NCI-H2107 (cell line): ENCODE results near the gene ASS1.
"Not testable (repeated sequence)": the region's sequence is repeated elsewhere in the genome, so short reads cannot be mapped to it uniquely, and the experiment has no call there.

ENCODE experiments used
- DNase-seq: peaks from one replicate; lab custom pipeline; 2025; lab: John Stamatoyannopoulos, UW

Gene ASS1

DNA sequence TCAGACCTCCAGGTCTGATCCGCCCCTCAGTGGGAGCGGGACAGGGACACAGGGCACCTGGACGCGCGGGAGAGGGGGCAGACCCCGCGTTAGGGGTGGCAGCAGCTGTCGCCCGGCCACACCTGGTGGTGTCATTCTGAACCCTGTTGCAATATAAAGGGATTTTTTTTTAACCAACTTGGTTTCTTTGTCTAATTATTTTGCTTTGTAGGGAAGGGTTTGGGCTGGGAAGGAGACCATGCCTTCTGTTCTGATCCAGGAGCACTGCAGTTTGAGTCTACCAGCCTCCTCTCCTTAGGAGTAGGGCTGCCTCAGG, 10.9 kb upstream of the ASS1 start:
- no peak for DNase-seq

DNA sequence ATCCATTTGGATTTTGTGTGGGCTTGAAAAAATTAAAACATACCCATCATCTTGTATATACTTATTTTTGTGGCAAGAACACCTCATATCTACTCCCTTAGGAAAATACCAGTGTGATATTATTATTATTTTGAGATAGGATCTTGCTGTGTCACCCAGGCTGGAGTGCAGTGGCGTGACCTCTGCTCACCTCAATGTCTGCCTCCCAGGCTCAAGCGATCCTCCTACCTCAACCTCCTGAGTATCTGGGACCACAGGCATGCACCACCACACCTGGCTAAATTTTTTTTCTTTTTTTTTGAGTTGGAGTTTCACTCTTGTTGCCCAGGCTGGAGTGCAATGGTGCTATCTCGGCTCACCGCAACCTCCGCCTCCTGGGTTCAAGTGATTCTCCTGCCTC, 10.1 kb upstream of the ASS1 start:
- DNase-seq: not testable (repeated sequence)

DNA sequence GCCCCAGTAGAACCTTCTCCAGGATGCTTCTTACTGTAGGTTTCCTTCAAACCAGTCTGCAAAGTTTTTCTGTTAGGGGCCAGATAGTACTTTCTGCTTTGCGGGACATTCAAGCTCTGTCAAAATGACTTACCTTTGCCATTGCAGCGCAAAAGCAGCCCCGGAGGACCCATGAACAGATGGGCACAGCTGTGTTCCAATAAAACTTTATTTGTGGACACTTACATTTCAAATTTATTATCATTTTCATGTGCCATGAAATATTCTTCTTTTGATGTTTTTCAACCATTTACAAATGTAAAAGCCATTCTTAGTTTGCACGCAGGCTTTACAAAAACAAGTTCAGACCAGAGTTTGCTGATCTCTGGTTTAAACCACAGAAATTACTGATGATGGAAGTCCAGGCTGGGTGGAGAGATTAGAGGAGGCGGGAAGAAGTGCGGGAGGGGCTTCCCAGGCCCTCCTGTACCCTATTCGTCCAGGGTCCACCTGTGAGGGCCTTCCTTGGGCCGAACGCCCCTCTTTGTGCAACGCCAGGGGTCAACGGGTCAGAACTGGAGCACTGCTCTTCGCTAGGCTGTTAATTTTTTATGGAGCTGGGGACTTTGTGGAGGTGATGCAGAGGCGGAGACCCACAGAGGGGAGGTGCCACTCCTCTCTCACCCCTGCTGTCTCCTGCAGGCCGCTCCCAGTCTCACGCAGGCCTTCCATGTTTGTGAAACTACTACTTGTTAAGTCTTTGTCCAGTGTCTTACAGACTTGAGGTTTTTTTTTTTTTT, 7.6 kb upstream of the ASS1 start:
- DNase-seq: no peak

DNA sequence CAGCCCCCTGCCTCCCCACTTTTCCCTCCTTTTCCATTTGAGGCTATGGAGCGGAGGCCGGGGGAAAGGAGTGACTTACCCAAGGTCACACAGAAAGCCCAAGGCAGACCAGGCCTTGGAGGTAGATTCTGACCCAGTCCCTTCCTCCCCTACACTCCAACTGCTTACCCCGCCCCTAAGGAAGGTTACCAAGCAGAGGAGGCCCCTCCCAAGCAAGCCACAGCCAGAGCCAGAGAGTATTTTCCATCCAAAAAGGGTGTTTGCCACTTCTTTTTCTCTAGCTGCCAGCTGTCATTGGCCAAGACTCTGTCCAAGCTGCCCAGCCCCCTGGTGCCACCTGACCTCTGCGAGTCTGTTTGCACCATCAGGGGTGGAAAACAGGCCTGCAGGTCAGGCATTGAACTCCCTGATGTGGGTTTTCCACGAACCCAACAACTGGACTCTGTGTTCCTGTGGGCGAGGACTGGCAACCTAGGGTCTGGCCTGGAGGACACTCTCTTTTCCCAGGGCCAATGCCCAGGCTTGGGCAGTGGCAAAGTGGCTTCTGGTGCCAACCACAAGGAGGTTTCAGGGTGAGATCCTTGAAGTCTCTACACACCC, 6.3 kb upstream of the ASS1 start:
- no peak for DNase-seq

DNA sequence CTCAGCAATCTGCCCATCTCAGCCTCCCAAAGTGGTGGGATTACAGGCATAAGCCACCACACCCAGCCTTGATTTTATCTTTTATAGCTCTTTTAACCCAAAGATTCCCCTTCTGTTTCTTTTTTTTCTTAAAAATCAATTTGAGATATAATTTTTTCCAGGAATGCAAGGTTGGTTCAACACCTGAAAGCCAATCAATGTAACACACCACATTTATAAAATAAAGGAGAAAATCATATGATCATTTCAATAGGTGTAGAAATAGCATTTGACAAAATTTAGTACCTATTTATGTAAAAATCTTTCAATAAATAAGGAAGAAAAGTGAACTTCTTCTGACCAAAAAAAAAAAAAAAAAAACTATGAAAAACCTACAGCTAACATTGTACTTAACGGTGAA, 3.7 kb upstream of the ASS1 start:
- DNase-seq: no peak

DNA sequence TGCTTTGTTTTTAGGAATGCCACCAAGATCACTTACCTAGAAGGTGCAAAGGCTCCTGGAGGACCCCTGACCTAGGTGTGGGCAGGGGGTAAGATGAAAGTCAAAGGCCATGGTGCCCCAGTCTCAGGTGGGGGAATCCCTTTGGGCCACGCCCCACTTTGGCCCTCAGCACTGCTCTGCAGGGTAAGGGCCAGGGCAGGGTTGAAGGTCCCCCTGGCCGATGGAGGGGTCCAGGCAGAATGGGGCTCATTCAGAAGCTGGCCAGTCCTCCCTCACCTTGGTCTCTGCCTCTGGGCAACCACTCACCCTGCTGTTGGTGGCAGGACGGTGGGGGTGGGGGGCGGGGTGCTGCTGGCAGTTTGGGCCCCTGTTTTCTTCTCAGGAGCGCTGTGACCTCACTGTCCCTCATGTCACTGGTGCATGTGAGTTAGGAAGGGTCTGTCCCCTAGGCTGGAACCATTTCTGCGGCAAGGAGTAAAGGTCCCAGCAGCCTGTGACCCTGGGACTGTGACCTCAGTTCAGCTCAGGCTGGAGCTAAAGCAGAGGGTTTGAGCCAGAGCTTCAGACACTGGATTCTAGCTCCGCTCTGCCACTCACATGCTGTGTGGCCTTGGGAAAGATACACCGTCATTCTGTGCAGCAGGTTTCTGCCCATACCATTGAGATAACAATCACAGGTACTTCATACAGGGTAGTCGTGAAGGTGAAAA, 1.9 kb upstream of the ASS1 start:
- DNase-seq: no peak

DNA sequence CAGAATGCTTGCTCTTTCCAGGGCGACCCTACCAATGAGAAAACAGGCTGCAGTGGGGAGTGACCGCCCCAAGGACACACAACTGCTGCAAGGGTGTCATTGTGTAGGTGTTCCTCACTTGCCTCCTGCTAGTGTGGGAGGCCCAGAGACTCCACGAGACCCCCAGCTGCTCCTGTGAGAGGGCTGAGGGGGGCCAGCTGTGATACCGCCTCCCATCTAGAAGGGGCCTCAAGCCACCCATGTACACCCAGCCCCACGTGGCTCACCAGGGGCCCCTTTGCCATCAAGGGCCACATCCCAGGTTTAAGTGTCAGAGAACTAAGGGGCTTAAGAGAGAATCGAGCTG, 1.3 kb upstream of the ASS1 start:
- DNase-seq: no peak

DNA sequence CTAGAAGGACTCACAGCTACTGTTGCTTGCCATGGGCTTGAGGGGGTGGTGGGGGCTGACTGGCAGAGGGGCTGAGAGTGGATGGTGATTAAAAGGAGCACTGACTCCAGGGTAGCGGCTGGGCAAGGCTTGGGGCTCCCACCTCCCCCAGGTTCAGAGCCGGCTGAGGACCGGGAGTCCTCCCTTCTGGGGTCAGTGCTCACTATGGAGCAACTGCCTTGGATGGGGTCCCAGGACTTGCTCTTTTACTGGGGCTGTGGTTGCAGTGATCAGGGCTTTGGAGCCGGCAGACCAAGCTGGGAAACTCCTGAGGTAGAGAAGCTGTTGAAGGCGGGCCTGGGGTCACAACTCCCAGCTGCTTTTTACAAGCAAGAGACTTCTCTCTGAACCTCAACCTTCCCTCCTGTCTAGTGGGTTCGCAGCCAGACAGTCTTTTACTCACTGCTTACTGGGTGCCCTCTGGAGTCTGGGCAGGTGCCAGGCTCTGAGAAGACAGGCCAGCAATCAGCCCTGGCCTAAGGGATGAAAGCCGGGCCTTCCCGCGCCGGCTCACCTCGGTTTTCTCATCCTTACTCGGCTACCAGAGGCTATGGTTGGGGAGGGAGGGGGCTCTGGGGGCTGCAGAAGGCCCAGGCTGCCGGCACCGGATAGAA, 795 bp upstream of the ASS1 start:
- no peak for DNase-seq

DNA sequence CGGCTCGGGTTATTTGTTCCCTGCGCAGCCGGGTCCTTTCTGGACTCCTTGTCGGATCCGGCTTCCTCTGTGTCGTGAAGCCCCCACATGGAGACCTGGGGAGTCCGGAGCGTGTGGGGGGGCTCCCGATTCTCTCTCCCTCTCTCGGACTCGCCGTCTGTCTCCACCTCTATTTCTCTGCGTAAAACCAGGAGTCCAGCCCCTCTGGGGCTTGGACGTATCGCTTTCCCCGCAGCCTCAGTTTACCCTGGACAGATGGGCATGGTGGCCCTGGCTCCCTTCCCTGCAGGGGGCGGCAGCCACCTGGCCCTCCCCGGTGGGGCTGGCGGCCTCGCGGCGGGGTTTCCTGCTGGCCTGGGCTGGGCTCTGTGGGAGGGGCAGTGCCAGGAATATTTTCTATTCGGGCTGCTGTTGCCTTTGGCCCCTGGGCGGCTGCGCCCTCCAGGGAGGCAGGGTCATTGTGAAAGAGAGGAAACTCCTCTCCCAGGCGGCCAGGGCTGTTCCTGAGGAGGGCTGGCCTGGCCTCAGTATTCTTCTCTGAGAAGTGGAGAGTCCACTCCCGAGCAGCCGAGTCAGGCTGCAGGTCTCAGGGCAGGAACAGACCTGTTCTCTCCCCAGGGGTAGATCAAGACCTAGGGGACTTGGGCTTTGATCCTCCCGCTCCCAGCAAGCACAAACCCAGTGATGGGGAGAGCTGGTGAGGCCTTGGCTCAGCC, 665 bp downstream of the ASS1 start:
- no peak for DNase-seq

DNA sequence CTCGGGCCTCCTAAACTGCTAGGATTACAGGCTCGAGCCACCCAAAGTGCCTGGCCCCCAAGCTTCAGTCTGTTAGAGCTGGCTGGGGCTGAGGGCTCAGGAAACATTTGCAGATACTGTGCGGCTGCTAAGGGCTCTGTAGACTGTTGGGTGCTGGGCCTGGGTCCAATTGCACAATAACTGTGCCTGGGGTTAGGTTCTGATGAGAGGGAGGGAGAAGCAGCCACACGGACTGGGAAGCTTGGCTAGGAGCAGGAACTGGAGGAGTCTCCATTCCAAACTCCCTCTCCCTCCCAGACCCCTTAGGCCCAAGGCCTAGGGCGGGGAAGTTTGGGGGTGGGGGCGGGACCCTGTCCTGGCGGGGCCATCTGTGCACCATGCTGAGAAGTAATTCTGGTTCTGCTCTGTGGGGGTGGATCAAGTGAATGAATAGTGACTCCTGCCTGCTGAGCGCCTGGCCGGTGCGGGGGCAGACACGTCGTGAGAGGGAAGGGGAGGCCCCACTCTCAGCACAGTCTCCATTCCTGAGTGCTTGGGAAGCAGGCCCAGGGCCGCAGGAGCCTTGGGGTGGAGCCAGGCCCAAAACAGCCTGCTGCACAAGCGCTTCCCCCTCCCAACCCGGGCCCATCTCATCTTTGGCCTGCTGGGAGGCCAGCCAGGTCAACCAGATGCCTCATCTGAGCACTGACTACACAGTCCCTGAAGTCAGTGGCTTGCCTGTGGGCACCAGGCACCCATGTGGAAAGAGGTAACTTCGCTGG, 1.5 kb downstream of the ASS1 start:
- no peak for DNase-seq

DNA sequence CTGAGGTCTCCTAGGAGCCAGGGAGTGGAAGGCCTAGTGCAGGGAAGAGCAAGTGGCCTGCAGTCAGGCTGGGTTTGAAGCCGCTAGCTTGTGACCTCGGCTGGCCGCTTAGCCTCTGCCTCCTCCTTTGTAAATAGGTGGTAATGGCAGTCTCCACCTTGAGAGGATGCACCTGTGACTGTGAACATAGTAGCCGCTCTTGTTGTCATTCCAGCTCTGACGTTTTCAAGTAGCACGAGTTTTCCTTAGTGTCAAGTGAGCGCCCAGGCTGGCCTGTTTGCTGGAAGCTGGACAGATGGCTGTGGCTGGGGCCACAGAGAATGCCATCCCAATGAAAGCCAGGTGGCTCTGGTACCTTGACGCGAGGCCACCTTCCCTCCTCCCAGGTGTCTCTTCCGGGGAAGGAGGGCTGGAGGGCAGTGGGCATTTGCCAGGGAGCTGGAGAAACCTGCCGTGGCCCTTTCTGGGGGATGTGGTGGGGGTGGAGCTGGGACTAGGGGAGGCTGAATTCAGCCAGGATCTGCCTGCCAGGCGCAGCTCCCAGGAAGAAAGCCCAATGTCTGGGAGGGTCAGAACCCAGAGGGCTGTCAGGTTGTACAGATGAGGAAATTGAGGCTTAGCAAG, 2.5 kb downstream of the ASS1 start:
- no peak for DNase-seq

DNA sequence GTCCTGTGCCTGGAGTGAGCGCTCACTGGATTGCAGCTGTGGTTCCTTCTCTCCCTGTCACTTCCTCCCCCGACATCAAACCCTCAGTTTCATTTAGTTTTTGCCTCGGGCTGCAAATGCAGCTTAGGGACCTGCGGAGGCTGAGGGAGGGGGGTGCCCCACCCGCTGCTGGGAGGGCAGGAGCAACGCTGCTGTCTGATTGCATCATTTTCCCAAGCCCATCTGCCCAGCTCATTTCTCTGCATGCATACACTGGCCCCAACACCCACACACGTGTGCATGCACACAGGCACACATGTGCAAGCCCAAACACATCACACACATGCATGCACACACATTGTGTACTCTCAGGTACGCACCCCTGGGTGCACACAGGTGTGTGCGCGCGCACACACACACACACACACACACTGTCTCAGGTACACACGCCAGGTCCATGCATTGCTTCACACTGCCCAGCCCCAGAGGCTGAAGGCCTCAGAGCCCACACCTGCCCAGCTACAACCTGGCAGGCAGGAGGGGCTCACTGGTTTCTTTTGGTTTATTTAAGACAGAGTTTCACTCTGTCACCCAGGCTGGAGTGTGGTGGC, 3.4 kb downstream of the ASS1 start:
- no peak for DNase-seq

DNA sequence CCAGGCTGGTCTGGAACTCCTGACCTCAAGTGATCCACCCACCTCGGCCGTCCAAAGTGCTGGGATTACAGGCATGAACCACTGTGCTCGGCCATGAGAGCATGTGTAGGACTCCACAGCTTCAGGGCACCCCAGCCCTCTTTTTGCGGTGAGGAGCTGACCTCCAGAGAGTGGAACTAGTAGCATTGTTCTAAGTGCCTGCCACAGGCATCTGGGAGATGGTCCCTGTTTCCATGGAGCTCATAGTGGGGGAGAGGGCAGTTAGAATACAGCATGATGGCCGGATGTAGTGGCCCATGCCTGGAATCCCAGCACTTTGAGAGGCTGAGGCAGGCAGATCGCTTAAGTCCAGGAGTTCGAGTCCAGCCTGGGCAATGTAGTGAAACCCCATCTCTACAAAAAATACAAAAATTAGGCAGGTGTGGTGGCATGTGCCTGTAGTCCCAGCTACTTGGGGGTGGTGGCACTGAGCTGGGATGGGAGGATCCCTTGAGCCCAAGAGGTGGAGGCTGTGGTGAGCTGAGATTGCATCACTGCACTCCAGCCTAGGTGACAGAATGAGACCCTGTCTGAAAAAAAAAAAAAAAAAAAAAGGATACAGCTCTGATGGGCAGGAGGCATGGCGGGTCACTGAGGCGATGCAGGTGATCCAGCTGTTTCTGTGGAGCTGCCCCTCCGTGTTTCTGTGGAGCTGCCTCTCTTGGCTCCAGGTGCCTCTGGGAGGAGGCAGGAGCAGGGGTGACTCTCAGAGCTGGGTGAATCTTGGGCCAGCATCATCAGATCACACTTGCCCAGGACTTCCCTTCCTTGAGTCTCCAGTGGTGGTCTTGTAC, 4.2 kb downstream of the ASS1 start:
- DNase-seq: no peak

DNA sequence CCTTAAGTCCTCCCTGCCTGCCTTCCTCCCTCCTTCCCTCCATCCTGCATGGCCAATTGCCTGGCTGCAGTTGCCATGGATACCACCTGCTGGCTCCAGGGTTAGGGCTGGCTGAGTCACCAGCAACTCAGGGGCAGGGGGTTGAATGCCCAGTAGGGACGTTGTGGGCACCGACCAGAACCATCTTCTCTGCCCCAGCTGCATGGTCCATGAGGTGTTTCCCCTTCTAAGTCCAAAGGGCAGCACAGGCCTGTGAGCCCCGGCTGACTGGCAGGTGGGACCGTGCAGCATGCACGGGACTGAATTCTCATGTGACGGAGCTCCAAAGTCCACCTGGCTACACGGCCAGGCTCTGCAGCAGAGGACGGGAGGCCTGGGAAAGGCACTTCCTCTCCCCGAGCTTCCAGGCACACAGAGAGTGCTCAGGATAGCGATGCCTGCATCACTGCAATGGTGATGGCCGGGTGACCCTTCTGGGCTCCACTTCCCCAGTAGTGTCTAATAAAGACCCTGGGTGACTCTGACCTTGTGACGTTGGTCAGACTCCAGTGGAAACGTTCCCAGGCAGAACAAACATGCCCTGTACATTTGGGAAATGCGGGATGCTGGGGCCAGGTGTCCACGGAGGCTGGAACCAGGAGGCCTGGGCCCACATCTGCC, 5.7 kb downstream of the ASS1 start:
- no peak for DNase-seq

DNA sequence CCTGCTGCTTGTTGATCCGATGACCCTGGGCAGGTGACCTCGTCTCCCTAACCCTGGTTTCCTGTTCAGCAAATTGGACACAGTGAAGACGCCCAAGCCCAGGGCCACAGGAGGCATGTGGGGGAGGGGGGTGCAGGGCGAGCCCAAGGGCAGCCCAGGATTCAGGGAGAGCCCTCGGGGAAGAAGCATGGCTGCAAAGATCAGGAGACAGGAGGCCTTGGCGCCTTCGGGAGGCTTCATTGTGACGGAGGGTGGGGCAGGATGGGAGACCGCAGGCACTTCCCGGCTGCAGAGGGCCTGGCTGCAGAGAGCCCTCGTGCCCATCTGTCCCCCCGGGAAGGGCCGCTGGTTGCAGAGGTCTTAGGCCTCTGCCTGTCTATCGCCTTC, 6.2 kb downstream of the ASS1 start:
- DNase-seq: no peak

DNA sequence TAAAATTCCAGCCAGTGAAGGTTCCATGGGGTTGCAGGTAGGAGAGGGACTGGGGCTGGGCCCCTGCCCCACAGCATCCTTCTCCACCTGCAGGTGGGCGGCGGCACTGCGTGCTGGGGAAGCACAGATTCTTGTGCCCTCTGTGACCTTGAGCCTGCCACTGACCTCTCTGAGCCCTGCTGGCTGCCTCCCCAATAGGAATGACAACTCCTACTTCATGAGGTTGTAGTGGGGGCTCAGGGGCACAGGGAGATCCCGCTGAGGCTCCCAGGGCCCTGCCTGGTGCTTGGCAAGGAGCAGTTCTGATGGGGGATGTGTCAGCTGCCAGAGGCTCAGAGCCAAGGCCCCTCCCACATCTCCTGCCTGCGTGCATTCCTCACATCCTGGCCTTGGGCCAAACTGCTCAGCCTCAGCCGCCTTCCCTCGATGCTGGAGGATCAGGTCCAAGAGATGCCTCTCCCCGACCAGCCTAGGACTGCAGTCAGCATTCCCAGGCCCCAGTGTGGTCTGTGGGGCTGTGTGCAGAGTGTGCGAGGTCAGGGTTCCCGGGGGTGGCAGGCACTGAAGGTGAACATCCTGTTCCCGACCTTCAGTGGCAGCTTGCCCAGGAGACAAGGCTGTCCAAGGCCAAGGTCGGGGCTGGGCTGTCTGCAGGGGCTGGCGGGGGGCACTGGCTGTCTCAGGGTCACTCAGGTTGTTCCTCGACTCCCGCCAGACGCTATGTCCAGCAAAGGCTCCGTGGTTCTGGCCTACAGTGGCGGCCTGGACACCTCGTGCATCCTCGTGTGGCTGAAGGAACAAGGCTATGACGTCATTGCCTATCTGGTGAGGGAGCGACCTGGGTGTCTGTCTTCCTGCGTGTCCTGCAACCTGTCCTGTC, 7.0 kb downstream of the ASS1 start:
- peak; percentile 83 for DNase-seq

DNA sequence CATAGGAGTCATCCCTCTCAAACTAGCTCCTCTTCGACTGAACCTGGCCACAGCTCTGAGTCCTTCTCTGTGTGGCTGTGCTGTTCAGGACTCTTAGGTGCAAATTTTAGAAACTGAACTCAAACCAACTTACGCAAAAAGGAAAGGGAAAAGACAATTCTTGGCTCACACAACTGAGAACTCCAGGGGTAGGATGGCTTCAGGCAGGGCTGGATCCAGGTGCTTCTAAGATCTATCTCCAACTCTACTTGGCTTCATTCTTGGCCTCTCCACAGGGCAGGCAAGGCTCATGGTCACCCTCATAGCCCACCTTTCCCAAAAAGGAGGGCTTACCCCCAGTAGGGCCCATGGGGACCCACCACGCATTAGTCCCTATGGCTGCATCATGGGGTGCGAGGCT, 8.1 kb downstream of the ASS1 start:
- DNase-seq: no peak

DNA sequence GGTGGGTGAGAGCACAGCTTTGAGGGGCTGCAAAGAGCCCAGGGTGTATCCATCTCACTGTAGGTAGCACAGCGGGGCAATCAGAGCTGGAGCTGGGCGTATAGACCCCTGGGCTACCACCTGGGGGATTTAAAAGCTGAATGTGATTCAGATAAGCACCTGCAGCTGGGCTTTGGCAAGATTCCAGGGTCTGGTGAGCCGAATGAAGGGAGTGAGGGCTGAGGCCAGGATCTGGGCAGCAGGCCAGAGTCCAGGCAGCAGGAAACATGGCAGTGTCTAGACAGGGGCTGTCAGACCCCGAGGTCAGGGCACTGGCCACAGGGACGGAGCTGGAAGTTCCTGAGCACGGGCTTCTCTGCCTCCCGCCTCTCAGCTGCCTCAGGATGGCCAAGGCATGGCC, 8.7 kb downstream of the ASS1 start:
- DNase-seq: no peak
